Right lobe of liver (tissue), 6 donors: ENCODE data around the gene FPR2. TPM values are rescaled to one million over a fixed set of nuclear protein-coding genes. Genes with fewer than 3 reads are reported as not detected.

Source experiments
- ATAC-seq, 4 donors: fragments of 200-7000 bp; cut with Tn5 transposase; one replicate each; pipeline ENCODE4 v1.9.1; 2020; ENCODE audit warnings: mild to moderate bottlenecking in 4 of 4, moderate library complexity in 4 of 4
- DNase-seq, 3 donors: peaks; one replicate each; pipeline ENCODE4 v3.0.0-alpha.2; 2020
- H3K27ac ChIP-seq, 3 donors: fragments of 200-600 bp; one replicate each; pipeline ENCODE4 v1.8.0; 2022
- H3K27me3 ChIP-seq, 2 donors: fragments of 200-600 bp; one replicate each; pipeline ENCODE4 v1.8.0; 2022
- H3K36me3 ChIP-seq, 4 donors: fragments of 200-600 bp; sonication (generic) in 1 of 4; one replicate each; pipeline versions ENCODE4 v1.5.1 to v1.8.0; 2017 to 2022; ENCODE audit warnings: control low read depth in 1 of 4
- H3K4me1 ChIP-seq, 4 donors: fragments of 200-600 bp; sonication (generic) in 1 of 4; one replicate each; pipeline versions ENCODE4 v1.5.1 to v1.8.0; 2017 to 2022; ENCODE audit warnings: control low read depth in 1 of 4
- H3K4me3 ChIP-seq, 3 donors: fragments of 200-600 bp; one replicate each; pipeline ENCODE4 v1.8.0; 2022
- H3K9me3 ChIP-seq, 4 donors: fragments of 200-600 bp; sonication (generic) in 1 of 4; one replicate each; pipeline versions ENCODE4 v1.5.1 to v1.8.0; 2017 to 2022; ENCODE audit warnings: control low read depth in 1 of 4
- POLR2A ChIP-seq: fragments of 450-650 bp; IDR thresholded peaks from one replicate; pipeline ENCODE4 v1.6.1; 2017; ENCODE audit warnings: antibody characterized with exemption, mild to moderate bottlenecking
- WGBS: methylation state at CpG from one replicate; pipeline ENCODE4 v1.1.6; 2018; ENCODE audit warnings: low coverage, low lambda C conversion rate; ENCODE audit not compliant: insufficient coverage; ENCODE audit errors: missing lambda C conversion rate; 5-methylcytosine and 5-hydroxymethylcytosine counted together
- intact Hi-C, 2 donors: fragments of 100-400 bp; cut with DNase I; formaldehyde crosslinking; loops; one replicate each; pipeline versions ENCODE4 v1.11.2 to v1.14.1; 2022
- total RNA-seq, 6 experiments: library from RNA; depleted of rRNA in 2 of 6; stranded (reverse); fragments of >200 nt in 2 of 6; fragmentation: NEBNext Ultra II Directional in 3 of 6; extraction: Animal tissue kit (Norgen Biotek cat#: 25700) in 3 of 6; gene quantifications; one replicate each; pipeline versions ENCODE4 v1.1.0 to v1.2.4, GENCODE V29; 2016 to 2023
- TF ChIP-seq, protein P1 (sequence below), 4 donors: fragments of 200-600 bp in 3 of 4; fragments of 450-650 bp in 1 of 4; IDR thresholded peaks; one replicate each; pipeline versions ENCODE4 v1.5.1 to v1.8.0; 2016 to 2022; ENCODE audit warnings: antibody characterized with exemption in 4 of 4, mild to moderate bottlenecking in 2 of 4
- donor health status: DM: no; HTN: yes; CAD: no.
- donor health status: DM: no; HTN: no; CAD: no.
- donor health status: DM: no; HTN: no; CAD: no.
- donor health status: DM: no; HTN: yes; CAD: no.
- donor health status: DM: no; HTN: yes; CAD: no.

FPR2 gene
- total RNA-seq, 6 experiments from 2014 or later = 0.75 to 1.6 (median 1.1) TPM

DNA sequence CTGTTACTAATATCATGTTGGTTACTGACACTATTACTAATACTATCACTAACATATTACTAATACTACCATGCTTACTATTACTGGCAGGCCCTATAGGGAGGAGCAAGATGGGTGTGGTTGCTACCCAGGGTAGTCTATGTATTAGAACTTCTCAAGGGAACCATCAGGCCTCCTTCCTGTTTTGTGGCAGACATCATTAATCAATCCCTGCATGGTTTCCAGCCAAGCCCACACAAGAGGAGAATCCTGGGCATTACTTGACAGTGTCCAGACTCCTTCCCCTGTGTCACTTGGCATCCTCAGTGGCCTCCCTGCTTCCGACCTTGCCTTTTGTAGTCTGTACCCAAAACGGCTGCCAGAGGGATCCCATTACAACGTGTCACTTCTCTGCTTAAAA, 46.1 kb upstream of the FPR2 start:
- ATAC-seq (no peak), DNase-seq (no peak)
- Histone ChIP-seq H3K36me3 (no peaks in the 10 kb centered on the region), H3K27ac (no peak overlapping the region), H3K9me3 (no peaks in the 10 kb centered on the region), H3K27me3 (no peaks in the 10 kb centered on the region), H3K4me1 (no peaks in the 10 kb centered on the region), H3K4me3 (no peak overlapping the region)
- 44% methylated on average over 3 of the region's 3 CpGs for WGBS
- intact Hi-C loops = no loop called here
- TF ChIP-seq, protein P1, sequence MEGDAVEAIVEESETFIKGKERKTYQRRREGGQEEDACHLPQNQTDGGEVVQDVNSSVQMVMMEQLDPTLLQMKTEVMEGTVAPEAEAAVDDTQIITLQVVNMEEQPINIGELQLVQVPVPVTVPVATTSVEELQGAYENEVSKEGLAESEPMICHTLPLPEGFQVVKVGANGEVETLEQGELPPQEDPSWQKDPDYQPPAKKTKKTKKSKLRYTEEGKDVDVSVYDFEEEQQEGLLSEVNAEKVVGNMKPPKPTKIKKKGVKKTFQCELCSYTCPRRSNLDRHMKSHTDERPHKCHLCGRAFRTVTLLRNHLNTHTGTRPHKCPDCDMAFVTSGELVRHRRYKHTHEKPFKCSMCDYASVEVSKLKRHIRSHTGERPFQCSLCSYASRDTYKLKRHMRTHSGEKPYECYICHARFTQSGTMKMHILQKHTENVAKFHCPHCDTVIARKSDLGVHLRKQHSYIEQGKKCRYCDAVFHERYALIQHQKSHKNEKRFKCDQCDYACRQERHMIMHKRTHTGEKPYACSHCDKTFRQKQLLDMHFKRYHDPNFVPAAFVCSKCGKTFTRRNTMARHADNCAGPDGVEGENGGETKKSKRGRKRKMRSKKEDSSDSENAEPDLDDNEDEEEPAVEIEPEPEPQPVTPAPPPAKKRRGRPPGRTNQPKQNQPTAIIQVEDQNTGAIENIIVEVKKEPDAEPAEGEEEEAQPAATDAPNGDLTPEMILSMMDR (IDR thresholded peaks at IDR 0.05) = no peak
- TF ChIP-seq POLR2A = no peak

DNA sequence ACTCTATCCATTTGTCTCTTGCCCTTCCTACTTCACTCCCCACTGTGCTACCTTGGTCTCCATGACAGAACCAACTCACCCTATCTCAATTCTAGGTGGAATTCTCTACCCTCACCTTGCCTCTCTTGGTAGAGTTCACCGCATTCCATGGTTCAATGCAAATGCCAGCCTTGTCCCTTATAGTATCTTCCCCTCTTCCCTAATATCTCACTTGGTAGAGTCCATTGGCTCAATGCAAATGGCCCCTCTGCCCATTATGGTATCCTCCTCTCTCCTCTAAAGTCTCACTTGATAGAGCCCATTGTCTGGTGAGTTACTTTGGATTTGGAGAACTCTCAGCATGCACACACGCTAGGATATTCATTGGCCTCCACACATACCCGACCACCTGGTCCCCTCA, 45.1 kb upstream of the FPR2 start:
- no peak overlapping the region for H3K27ac ChIP-seq
- no peak for TF ChIP-seq POLR2A
- TF ChIP-seq, protein P1 (IDR thresholded peaks at IDR 0.05) = no peak
- H3K4me3 ChIP-seq = no peak overlapping the region
- no peak for ATAC-seq
- no peaks in the 10 kb centered on the region for H3K36me3 ChIP-seq
- no peaks in the 10 kb centered on the region for H3K27me3 ChIP-seq
- DNase-seq = no peak
- 64% methylated on average over 3 of the region's 3 CpGs for WGBS
- no peaks in the 10 kb centered on the region for H3K4me1 ChIP-seq
- no peaks in the 10 kb centered on the region for H3K9me3 ChIP-seq
- intact Hi-C loops = no loop called here

DNA sequence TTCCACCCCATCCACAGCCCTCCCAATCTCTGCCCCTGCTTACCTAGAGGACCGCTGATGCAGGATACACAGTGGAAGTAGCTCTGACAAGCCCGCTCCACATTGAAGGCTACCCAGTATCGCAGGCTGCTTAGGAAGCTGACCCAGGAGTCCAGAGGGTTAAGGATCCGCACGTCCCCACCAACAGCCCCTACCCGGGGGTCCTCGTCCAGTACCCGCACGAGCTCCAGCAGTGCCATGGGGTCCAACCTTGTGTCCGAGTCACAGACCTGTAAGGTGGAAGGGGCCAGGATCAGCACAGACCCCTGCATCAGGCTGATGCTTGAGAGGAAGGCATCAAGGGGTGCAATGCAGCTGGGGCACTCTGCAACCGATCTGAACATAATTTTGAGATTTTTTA, 44.1 kb upstream of the FPR2 start:
- no peak for TF ChIP-seq POLR2A
- TF ChIP-seq, protein P1 (IDR thresholded peaks at IDR 0.05) = no peak
- ATAC-seq (no peak), DNase-seq (peak in 1 of 3 donors; percentile 18)
- H3K4me1 ChIP-seq = no peaks in the 10 kb centered on the region
- H3K27ac ChIP-seq = no peak overlapping the region
- 68% methylated on average over 4 of the region's 11 CpGs for WGBS
- intact Hi-C loops = no loop called here
- no peaks in the 10 kb centered on the region for H3K27me3 ChIP-seq
- no peaks in the 10 kb centered on the region for H3K36me3 ChIP-seq
- H3K9me3 ChIP-seq = no peaks in the 10 kb centered on the region
- H3K4me3 ChIP-seq = no peak overlapping the region

DNA sequence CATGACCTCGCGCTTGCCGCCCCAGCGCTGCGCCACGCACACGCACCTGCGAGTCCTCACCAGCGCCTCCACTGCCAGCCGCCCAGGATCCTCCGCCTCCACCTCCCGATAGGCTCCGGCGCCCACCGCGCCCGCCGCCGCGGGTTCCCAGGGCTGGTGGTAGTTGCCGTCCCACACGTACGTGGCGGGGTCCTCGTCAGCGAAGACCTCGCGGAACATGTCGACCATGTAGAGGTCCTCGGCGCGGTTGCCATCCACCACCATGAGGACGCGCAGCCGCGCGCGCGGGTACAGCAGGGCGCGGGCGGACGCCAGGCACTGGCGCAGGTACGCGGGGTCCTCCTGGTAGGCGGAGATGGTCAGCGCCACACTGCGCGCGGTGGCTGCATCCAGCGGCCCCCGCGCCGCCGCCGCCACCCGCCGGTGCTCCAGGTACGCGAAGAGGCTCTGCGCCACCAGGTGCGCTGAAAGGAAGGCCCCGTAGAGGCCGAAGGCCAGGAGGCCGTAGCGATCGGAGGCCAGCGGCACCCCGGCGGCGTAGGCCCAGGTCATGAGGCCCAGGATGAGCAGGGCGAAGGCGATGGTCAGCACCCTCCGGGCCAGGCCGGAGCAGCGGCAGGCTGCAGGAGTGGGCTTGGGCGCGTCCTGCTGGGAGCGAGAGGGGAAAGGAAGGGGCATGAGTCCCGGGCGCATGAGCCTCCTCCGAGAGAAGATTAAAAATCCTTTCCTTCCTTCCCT, 41.6 kb upstream of the FPR2 start:
- ATAC-seq (peak in 1 of 4 donors; percentile 25), DNase-seq (no peak)
- TF ChIP-seq POLR2A = no peak
- TF ChIP-seq, protein P1 (IDR thresholded peaks at IDR 0.05) = no peak
- no peaks in the 10 kb centered on the region for H3K9me3 ChIP-seq
- no peaks in the 10 kb centered on the region for H3K36me3 ChIP-seq
- H3K27me3 ChIP-seq = no peaks in the 10 kb centered on the region
- H3K27ac ChIP-seq = no peak overlapping the region
- WGBS = 0% methylated on average over 2 of the region's 83 CpGs
- intact Hi-C loops = no loop called here
- no peaks in the 10 kb centered on the region for H3K4me1 ChIP-seq
- H3K4me3 ChIP-seq = no peak overlapping the region
